Mammary epithelial cell (primary cell): ENCODE data around the gene COLEC11.

ENCODE experiments used
- EZH2 ChIP-seq: IDR thresholded peaks from 2 replicates; pipeline ENCODE4 v1.6.1; 2012; ENCODE audit warnings: low read length, inconsistent platforms, borderline replicate concordance
- TF ChIP-seq, protein P1 (sequence below), 2 donors: IDR thresholded peaks in 1 of 2; conservative IDR thresholded peaks in 1 of 2; 2 replicates each; pipeline ENCODE4 v1.5.1; 2011 to 2012; ENCODE audit warnings: inconsistent platforms in 2 of 2, low read length in 2 of 2, mild to moderate bottlenecking in 2 of 2, control low read depth in 1 of 2, low read depth in 1 of 2; ENCODE audit not compliant: insufficient read depth in 1 of 2; ENCODE audit errors: extremely low read depth in 1 of 2

DNA sequence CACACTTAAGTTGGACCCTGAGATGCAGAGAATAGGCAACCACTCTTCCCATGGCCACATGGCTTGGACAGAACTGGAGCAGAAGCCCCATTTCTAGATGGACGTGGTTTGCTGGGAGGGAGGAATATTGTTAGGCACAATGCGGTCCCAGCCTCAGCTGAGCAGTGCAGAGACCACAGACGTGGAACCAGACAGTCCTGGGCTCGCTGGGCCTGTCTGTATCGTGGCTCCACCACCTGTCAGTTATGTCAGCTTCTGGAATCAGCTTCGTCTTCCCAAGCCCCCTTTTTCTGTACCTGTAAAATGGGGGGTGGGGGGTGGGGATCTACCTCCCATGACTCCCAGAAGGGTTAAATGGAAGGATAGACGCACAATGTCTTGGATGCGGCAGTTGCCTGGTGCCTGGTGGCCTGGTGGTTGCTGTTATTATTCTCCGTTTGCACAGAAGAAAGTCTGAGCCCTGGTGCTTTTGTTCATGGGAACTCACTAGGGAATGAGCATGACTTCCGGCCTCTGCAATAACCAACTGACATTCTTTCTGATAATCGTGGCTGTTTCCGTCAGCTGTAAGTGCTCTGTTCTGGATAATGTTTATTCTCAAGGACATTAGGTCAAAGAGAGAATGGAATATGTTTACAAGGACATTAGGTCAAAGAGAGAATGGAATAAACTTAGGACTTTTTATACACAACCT is 31.4 kb downstream of the COLEC11 start:
- TF ChIP-seq, protein P1, sequence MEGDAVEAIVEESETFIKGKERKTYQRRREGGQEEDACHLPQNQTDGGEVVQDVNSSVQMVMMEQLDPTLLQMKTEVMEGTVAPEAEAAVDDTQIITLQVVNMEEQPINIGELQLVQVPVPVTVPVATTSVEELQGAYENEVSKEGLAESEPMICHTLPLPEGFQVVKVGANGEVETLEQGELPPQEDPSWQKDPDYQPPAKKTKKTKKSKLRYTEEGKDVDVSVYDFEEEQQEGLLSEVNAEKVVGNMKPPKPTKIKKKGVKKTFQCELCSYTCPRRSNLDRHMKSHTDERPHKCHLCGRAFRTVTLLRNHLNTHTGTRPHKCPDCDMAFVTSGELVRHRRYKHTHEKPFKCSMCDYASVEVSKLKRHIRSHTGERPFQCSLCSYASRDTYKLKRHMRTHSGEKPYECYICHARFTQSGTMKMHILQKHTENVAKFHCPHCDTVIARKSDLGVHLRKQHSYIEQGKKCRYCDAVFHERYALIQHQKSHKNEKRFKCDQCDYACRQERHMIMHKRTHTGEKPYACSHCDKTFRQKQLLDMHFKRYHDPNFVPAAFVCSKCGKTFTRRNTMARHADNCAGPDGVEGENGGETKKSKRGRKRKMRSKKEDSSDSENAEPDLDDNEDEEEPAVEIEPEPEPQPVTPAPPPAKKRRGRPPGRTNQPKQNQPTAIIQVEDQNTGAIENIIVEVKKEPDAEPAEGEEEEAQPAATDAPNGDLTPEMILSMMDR (conservative IDR thresholded peaks at IDR 0.05 in 1 of 2, IDR thresholded peaks at IDR 0.05 in 1 of 2; ENCODE audit: extremely low read depth in 1 of 2, insufficient read depth in 1 of 2, low read depth in 1 of 2, low read length in 2 of 2), result no peak
- TF ChIP-seq EZH2, result no peak
